ENCODE results near the gene DCTN3. TPM values are rescaled to one million over a fixed set of nuclear protein-coding genes. Genes with fewer than 3 reads are reported as not detected.
A peak's percentile ranks its signal among the peaks of the same experiment; 100 is the strongest.

DCTN3 gene
- total RNA-seq, 2 experiments from 2014 or later, result 81.5 to 84.4 TPM

DNA sequence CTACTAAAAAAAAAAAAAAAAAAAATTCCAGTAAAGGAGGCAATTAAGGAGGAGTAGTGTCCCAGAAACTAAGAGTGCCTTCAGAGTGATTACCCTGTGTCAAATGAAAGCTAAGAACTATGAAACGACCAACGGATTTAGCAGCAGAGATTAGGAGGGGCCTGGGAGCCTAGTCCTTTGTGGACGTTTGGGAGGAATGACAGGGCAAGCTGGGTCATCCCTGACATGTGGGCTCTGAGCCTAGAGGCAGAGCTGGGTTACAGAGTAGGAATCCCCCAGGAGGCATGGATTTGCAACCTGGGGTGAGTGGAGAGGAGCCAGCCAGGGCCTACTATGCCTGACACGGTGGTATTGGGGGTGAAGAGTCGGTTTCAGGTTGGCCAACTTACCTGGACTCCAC, 12.9 kb upstream of the DCTN3 start:
- intact Hi-C loops (cut with DNase I, micrococcal nuclease), result loop anchor here in 1 of 2 experiments (5.0 to 10.0 kb wide), 3 partner anchors 69 to 578 kb away; partner anchors contain the start of genes FANCG and VCP
- no peak for DNase-seq
- Histone ChIP-seq H3K36me3 (ENCODE audit: insufficient read depth, low read length) (peaks cover 14% of the 10 kb centered on the region), H3K9me3 (ENCODE audit: control insufficient read depth in 1 of 2, insufficient read depth in 1 of 2, low read length in 2 of 2) (no peaks in the 10 kb centered on the region), H3K4me1 (ENCODE audit: insufficient read depth, low read length) (peaks cover 45% of the 10 kb centered on the region), H3K4me3 (ENCODE audit: low read length) (no peak overlapping the region), H3K27ac (ENCODE audit: low read depth in 1 of 2, low read length in 2 of 2) (no peak overlapping the region), H3K27me3 (ENCODE audit: control insufficient read depth in 1 of 2, insufficient read depth in 2 of 2, low read length in 2 of 2) (peaks cover 12 to 13% of the 10 kb centered on the region in 2 experiments)
- CTCF ChIA-PET, result interaction anchor here (0.6 to 3.0 kb wide), 19 partner anchors 9 to 229 kb away, joined by 3 to 41 read pairs (median 7); partner anchors contain the start of genes DCTN3, DNAI1, FAM219A and GALT
- TF ChIP-seq CTCF (IDR thresholded peaks at IDR 0.05), result no peak
- Mint-ChIP-seq H3K27ac (no peak overlapping the region), H3K36me3 (ENCODE audit: low read depth) (peaks cover 14% of the 10 kb centered on the region), H3K4me1 (ENCODE audit: low read depth) (peaks cover 49% of the 10 kb centered on the region), H3K4me3 (no peak overlapping the region), H3K27me3 (peaks cover 24% of the 10 kb centered on the region), H3K9me3 (no peaks in the 10 kb centered on the region)
- no peak for ATAC-seq (ENCODE audit: poor library complexity)
- POLR2A ChIA-PET, result interaction anchor here (0.9 to 1.7 kb wide), 8 partner anchors 8 to 32 kb away, joined by 3 to 13 read pairs (median 6); partner anchors contain the start of genes DCTN3, GALT and RPP25L

GRCh38 chr9:34630402-34631154, 10.3 kb upstream of the DCTN3 start:
- H3K36me3 Mint-ChIP-seq (ENCODE audit: low read depth), result peaks cover 9% of the 10 kb centered on the region
- no peak overlapping the region for H3K27ac Mint-ChIP-seq
- Histone ChIP-seq H3K4me1 (ENCODE audit: insufficient read depth, low read length) (peaks cover 28% of the 10 kb centered on the region), H3K27ac (ENCODE audit: low read depth in 1 of 2, low read length in 2 of 2) (no peak overlapping the region), H3K27me3 (ENCODE audit: control insufficient read depth in 1 of 2, insufficient read depth in 2 of 2, low read length in 2 of 2) (peaks cover 36 to 38% of the 10 kb centered on the region in 2 experiments), H3K9me3 (ENCODE audit: control insufficient read depth in 1 of 2, insufficient read depth in 1 of 2, low read length in 2 of 2) (peaks cover 0 to 7% of the 10 kb centered on the region in 2 experiments), H3K4me3 (ENCODE audit: low read length) (no peak overlapping the region), H3K36me3 (ENCODE audit: insufficient read depth, low read length) (peaks cover 8% of the 10 kb centered on the region)
- H3K4me3 Mint-ChIP-seq, result peak overlapping the region; percentile 49
- DNase-seq (no peak), ATAC-seq (ENCODE audit: poor library complexity) (no peak)
- H3K9me3 Mint-ChIP-seq, result no peaks in the 10 kb centered on the region
- no peak for TF ChIP-seq CTCF (IDR thresholded peaks at IDR 0.05)
- intact Hi-C loops (cut with DNase I, micrococcal nuclease), result loop anchor here in 1 of 2 experiments (5.0 to 10.0 kb wide), 3 partner anchors 72 to 576 kb away; partner anchors contain the start of genes FANCG and VCP
- H3K4me1 Mint-ChIP-seq (ENCODE audit: low read depth), result peaks cover 38% of the 10 kb centered on the region
- POLR2A ChIA-PET, result no interaction called here
- peaks cover 48% of the 10 kb centered on the region for H3K27me3 Mint-ChIP-seq
- CTCF ChIA-PET, result interaction anchor here (2.0 to 2.6 kb wide), 2 partner anchors 16 to 27 kb away, joined by 5 to 6 read pairs; partner anchors contain the start of gene GALT

DNA sequence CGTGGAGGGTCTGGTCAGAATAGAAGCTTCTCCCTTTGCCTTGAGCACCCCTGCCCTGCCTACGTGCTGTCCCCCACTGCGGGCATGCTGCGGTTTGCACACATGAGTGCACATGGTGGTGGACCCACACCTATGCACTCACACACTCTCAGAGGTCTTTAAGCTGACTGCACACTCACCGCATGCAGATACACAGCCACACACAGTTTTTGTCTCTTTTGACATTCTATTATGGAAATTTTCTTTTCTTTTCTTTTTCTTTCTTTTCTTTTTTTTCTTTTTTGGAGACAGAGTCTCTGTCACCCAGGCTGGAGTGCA, 9.2 kb upstream of the DCTN3 start:
- no peak overlapping the region for H3K27ac Mint-ChIP-seq
- H3K36me3 ChIP-seq (ENCODE audit: insufficient read depth, low read length), result no peaks in the 10 kb centered on the region
- H3K4me1 ChIP-seq (ENCODE audit: insufficient read depth, low read length), result peaks cover 27% of the 10 kb centered on the region
- H3K4me3 Mint-ChIP-seq, result peak overlapping the region; percentile 81
- H3K4me1 Mint-ChIP-seq (ENCODE audit: low read depth), result peaks cover 28% of the 10 kb centered on the region
- H3K27me3 Mint-ChIP-seq, result peaks cover 58% of the 10 kb centered on the region
- no peaks in the 10 kb centered on the region for H3K9me3 Mint-ChIP-seq
- no peak for ATAC-seq (ENCODE audit: poor library complexity)
- POLR2A ChIA-PET, result interaction anchor here (1.2 to 2.3 kb wide), 4 partner anchors 8 to 18 kb away, joined by 3 to 11 read pairs (median 4); partner anchors contain the start of genes GALT, RPP25L and SIGMAR1
- CTCF ChIA-PET, result interaction anchor here (0.8 to 2.6 kb wide), 3 partner anchors 17 to 26 kb away, joined by 3 to 6 read pairs (median 5); partner anchors contain the start of gene GALT
- peaks cover 47 to 49% of the 10 kb centered on the region in 2 experiments for H3K27me3 ChIP-seq (ENCODE audit: control insufficient read depth in 1 of 2, insufficient read depth in 2 of 2, low read length in 2 of 2)
- peaks cover 0 to 13% of the 10 kb centered on the region in 2 experiments for H3K9me3 ChIP-seq (ENCODE audit: control insufficient read depth in 1 of 2, insufficient read depth in 1 of 2, low read length in 2 of 2)
- H3K27ac ChIP-seq (ENCODE audit: low read depth in 1 of 2, low read length in 2 of 2), result no peak overlapping the region
- TF ChIP-seq CTCF (IDR thresholded peaks at IDR 0.05), result no peak
- peak overlapping the region; percentile 35 for H3K4me3 ChIP-seq (ENCODE audit: low read length)
- intact Hi-C loops (cut with DNase I, micrococcal nuclease), result no loop called here
- DNase-seq, result no peak
- H3K36me3 Mint-ChIP-seq (ENCODE audit: low read depth), result no peaks in the 10 kb centered on the region

Data from CD4-positive, alpha-beta T cell (primary cell).